Measurements from ENCODE around the gene HRAS. TPM values are rescaled to one million over a fixed set of nuclear protein-coding genes. Genes with fewer than 3 reads are reported as not detected.
A peak's percentile ranks its signal among the peaks of the same experiment; 100 is the strongest.

The HRAS gene
- total and polyA plus RNA-seq, 4 donors: 20.5 to 133 (median 69.7) TPM

GRCh38 chr11:539971-540481 lies 4.7 kb upstream of the HRAS start:
- H3K9me3 ChIP-seq (ENCODE audit: control insufficient read depth in 4 of 4, insufficient read depth in 3 of 4, low read length in 3 of 4): peaks cover 0 to 2% (median 0%) of the 10 kb centered on the region in 4 donors
- ATAC-seq (ENCODE audit: insufficient read depth, low FRiP score): no peak
- 95 to 100% methylated on average over 8 of the region's 8 CpGs for WGBS, 2 donors

GRCh38 chr11:538431-539051 lies 3.2 kb upstream of the HRAS start:
- no peak overlapping the region for H3K4me3 ChIP-seq
- no peak for ATAC-seq (ENCODE audit: insufficient read depth, low FRiP score)
- no peak overlapping the region for H3K27ac ChIP-seq (ENCODE audit: low read depth in 1 of 2, low read length in 1 of 2)
- peak in 1 of 3 donors; percentile 10 for DNase-seq
- peaks cover 0 to 11% (median 10%) of the 10 kb centered on the region in 3 donors for H3K27me3 ChIP-seq (ENCODE audit: control insufficient read depth in 3 of 3, insufficient read depth in 3 of 3, low read length in 2 of 3)
- peaks cover 0 to 2% (median 1%) of the 10 kb centered on the region in 4 donors for H3K36me3 ChIP-seq (ENCODE audit: control insufficient read depth in 4 of 4, insufficient read depth in 4 of 4, low read length in 4 of 4)
- H3K9ac ChIP-seq (ENCODE audit: insufficient read depth in 1 of 2, low read length in 2 of 2): no peak overlapping the region
- WGBS, 2 donors: 92 to 94% methylated on average over 20 of the region's 20 CpGs
- TF ChIP-seq CTCF (IDR thresholded peaks at IDR 0.05; ENCODE audit: control extremely low read depth, extremely low read depth): no peak
- peaks cover 0 to 23% (median 6%) of the 10 kb centered on the region in 5 donors for H3K4me1 ChIP-seq (ENCODE audit: control insufficient read depth in 5 of 5, insufficient read depth in 5 of 5, low read length in 5 of 5)
- H3K9me3 ChIP-seq (ENCODE audit: control insufficient read depth in 4 of 4, insufficient read depth in 3 of 4, low read length in 3 of 4): peaks cover 0 to 2% (median 0%) of the 10 kb centered on the region in 4 donors

More at GRCh38 chr11:539971-540481, 4.7 kb upstream of the HRAS start:
- H3K36me3 ChIP-seq (ENCODE audit: control insufficient read depth in 4 of 4, insufficient read depth in 4 of 4, low read length in 4 of 4): no peaks in the 10 kb centered on the region
- no peak overlapping the region for H3K27ac ChIP-seq (ENCODE audit: low read depth in 1 of 2, low read length in 1 of 2)
- no peak overlapping the region for H3K4me3 ChIP-seq
- peaks cover 0 to 15% (median 6%) of the 10 kb centered on the region in 5 donors for H3K4me1 ChIP-seq (ENCODE audit: control insufficient read depth in 5 of 5, insufficient read depth in 5 of 5, low read length in 5 of 5)
- no peak overlapping the region for H3K9ac ChIP-seq (ENCODE audit: insufficient read depth in 1 of 2, low read length in 2 of 2)
- peaks cover 0 to 11% (median 10%) of the 10 kb centered on the region in 3 donors for H3K27me3 ChIP-seq (ENCODE audit: control insufficient read depth in 3 of 3, insufficient read depth in 3 of 3, low read length in 2 of 3)
- DNase-seq: peak in 1 of 3 donors; percentile 12
- no peak for TF ChIP-seq CTCF (IDR thresholded peaks at IDR 0.05; ENCODE audit: control extremely low read depth, extremely low read depth)

- no peak for TF ChIP-seq CTCF (IDR thresholded peaks at IDR 0.05; ENCODE audit: control extremely low read depth, extremely low read depth)
- peaks cover 0 to 2% (median 0%) of the 10 kb centered on the region in 4 donors for H3K9me3 ChIP-seq (ENCODE audit: control insufficient read depth in 4 of 4, insufficient read depth in 3 of 4, low read length in 3 of 4)
- peaks cover 0 to 11% (median 10%) of the 10 kb centered on the region in 3 donors for H3K27me3 ChIP-seq (ENCODE audit: control insufficient read depth in 3 of 3, insufficient read depth in 3 of 3, low read length in 2 of 3)
- peak overlapping the region in 1 of 2 donors; percentile 82 for H3K27ac ChIP-seq (ENCODE audit: low read depth in 1 of 2, low read length in 1 of 2)
- H3K9ac ChIP-seq (ENCODE audit: insufficient read depth in 1 of 2, low read length in 2 of 2): no peak overlapping the region
- H3K4me1 ChIP-seq (ENCODE audit: control insufficient read depth in 5 of 5, insufficient read depth in 5 of 5, low read length in 5 of 5): peaks cover 0 to 23% (median 6%) of the 10 kb centered on the region in 5 donors
- no peak for DNase-seq
- ATAC-seq (ENCODE audit: insufficient read depth, low FRiP score): no peak
- H3K4me3 ChIP-seq: no peak overlapping the region
- 42 to 45% methylated on average over 19 of the region's 19 CpGs for WGBS, 2 donors
- H3K36me3 ChIP-seq (ENCODE audit: control insufficient read depth in 4 of 4, insufficient read depth in 4 of 4, low read length in 4 of 4): peaks cover 0 to 9% (median 3%) of the 10 kb centered on the region in 4 donors
Measured at GRCh38 chr11:537622-538430, 2.5 kb upstream of the HRAS start.

All from lung (tissue), 12 donors.